ENCODE results near the gene PPM1E. TPM values are rescaled to one million over a fixed set of nuclear protein-coding genes. Genes with fewer than 3 reads are reported as not detected.

The PPM1E gene
- total RNA-seq = not detected

DNA sequence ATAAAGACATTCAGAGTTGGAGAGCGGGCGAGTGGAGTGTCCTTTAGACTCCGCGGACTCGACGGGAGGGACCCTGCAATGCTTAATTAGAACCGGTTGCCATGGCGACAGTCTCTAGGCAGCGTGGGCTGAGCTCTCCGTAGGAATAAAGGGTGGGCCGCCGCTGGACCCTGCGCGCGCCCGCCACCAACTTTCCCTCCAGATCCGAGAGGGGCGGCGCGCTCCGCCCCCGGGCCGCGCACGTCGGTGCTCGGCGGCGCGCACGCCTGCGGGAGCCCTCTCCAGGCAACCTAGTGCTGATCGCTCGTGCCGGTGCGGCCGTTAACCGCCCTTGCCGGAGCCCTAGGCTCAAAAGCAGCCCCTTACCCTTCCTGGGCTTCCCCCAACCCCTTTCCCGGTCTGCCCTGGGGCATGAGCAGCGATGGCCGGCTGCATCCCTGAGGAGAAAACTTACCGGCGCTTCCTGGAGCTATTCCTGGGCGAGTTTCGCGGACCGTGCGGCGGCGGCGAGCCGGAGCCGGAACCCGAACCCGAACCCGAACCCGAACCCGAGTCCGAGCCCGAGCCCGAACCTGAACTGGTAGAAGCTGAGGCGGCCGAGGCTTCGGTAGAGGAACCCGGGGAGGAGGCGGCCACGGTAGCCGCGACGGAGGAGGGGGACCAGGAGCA lies at the start of gene PPM1E:
PPM1E (plus strand) TSS at position 278 of the 669 bp plus-strand sequence.
- POLR2A ChIA-PET = interaction anchor here (2.3 kb wide), 1 partner anchor 124 kb away, joined by 9 read pairs; no protein-coding TSS in a partner anchor
- Mint-ChIP-seq H3K9me3 (ENCODE audit: insufficient read depth) (no peaks in the 10 kb centered on the region), H3K27me3 (ENCODE audit: low read depth) (peaks cover 59% of the 10 kb centered on the region), H3K27ac (no peak within 1 kb of the TSS), H3K36me3 (ENCODE audit: low read depth) (no peaks in the 10 kb centered on the region), H3K4me1 (ENCODE audit: low read depth) (peaks cover 10% of the 10 kb centered on the region), H3K4me3 (peak within 1 kb of the TSS; percentile 81)
- peak; percentile 83 for ATAC-seq
- CTCF ChIA-PET = interaction anchor here (0.7 kb wide), 1 partner anchor 168 kb away, joined by 3 read pairs; no protein-coding TSS in a partner anchor
- peak; percentile 55 for DNase-seq

- peak; percentile 49 for ATAC-seq
- H3K36me3 Mint-ChIP-seq (ENCODE audit: low read depth) = peaks cover 38% of the 10 kb centered on the region
- H3K4me3 Mint-ChIP-seq = no peak overlapping the region
Measured at GRCh38 chr17:58706351-58707140, 49.1 kb upstream of the PPM1E start.

DNA sequence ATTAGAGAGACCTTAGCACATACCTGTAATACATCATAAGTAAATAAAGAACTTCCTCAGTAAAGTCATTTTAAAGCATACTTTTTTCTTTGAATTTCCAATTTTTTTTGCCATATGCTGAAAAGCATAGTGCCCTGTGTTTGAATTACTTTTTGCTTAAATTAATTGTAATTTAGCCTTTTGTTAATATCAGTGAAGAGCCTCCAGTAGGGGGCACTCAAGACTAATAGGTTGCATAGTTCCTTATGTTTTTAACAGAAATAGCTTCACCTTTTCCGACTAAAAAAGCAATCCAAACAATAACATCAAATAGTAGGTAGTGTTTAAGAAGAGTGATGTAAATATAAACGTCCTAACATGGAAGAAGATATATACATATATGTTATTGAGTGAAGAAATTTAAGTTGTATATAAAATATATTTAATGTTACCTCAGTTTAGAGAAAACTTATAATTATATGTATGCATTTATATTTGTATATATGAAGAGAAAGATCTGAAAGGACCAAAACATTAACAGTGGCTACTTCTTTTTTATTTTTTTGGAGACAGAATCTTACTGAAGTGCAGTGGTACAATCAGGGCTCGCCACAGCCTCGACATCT lies 44.6 kb upstream of the PPM1E start:
- DNase-seq (peak; percentile 57), ATAC-seq (no peak)
- ChIA-PET POLR2A (interaction anchor here (0.6 to 1.6 kb wide), 3 partner anchors 18 to 79 kb away, joined by 3 to 6 read pairs (median 3); partner anchors contain the start of gene RAD51C), CTCF (interaction anchor here (0.6 to 3.5 kb wide), 11 partner anchors 8 to 349 kb away, joined by 3 to 36 read pairs (median 4); partner anchors contain the start of genes RAD51C and TEX14)
- peaks cover 15% of the 10 kb centered on the region for H3K4me1 Mint-ChIP-seq (ENCODE audit: low read depth)
- H3K27ac Mint-ChIP-seq = no peak overlapping the region
- H3K4me3 Mint-ChIP-seq = no peak overlapping the region
- H3K27me3 Mint-ChIP-seq (ENCODE audit: low read depth) = no peaks in the 10 kb centered on the region
- no peaks in the 10 kb centered on the region for H3K9me3 Mint-ChIP-seq (ENCODE audit: insufficient read depth)
- peaks cover 37% of the 10 kb centered on the region for H3K36me3 Mint-ChIP-seq (ENCODE audit: low read depth)

More at GRCh38 chr17:58706351-58707140, 49.1 kb upstream of the PPM1E start:
- no peak for DNase-seq
- Mint-ChIP-seq H3K27ac (peak overlapping the region; percentile 66), H3K4me1 (ENCODE audit: low read depth) (peaks cover 23% of the 10 kb centered on the region), H3K27me3 (ENCODE audit: low read depth) (no peaks in the 10 kb centered on the region), H3K9me3 (ENCODE audit: insufficient read depth) (no peaks in the 10 kb centered on the region)
- CTCF ChIA-PET = interaction anchor here (0.8 kb wide), 1 partner anchor 119 kb away, joined by 3 read pairs; no protein-coding TSS in a partner anchor
- POLR2A ChIA-PET = interaction anchor here (1.2 to 2.1 kb wide), 3 partner anchors 14 to 76 kb away, joined by 3 to 6 read pairs (median 4); no protein-coding TSS in a partner anchor

GRCh38 chr17:58722274-58722673 lies 33.4 kb upstream of the PPM1E start:
- Mint-ChIP-seq H3K4me1 (ENCODE audit: low read depth) (no peaks in the 10 kb centered on the region), H3K27me3 (ENCODE audit: low read depth) (no peaks in the 10 kb centered on the region), H3K27ac (no peak overlapping the region), H3K9me3 (ENCODE audit: insufficient read depth) (no peaks in the 10 kb centered on the region), H3K36me3 (ENCODE audit: low read depth) (peaks cover 24% of the 10 kb centered on the region), H3K4me3 (no peak overlapping the region)
- no peak for ATAC-seq
- POLR2A ChIA-PET = no interaction called here
- CTCF ChIA-PET = no interaction called here
- DNase-seq = no peak

DNA sequence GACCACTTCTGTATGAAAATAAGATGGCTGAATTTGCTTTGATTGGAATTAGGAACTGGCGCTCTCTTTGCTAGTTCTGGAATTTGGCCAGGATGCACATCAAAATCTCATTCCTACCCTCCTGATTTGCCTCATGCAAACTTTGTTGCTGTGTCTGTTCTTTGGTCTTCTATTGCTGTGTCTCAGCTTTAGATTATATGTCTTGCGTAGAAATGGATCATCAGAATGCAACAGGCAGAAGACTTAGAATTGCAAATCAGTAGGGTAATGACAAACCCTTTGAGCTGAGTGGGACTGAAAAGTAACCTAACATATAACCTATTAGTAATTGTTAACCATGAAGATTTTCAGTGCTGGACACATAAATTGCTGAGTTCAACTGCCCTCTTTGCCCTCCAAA lies 33.0 kb upstream of the PPM1E start:
- no peak for ATAC-seq
- DNase-seq = no peak
- ChIA-PET POLR2A (no interaction called here), CTCF (no interaction called here)
- Mint-ChIP-seq H3K4me1 (ENCODE audit: low read depth) (no peaks in the 10 kb centered on the region), H3K27ac (no peak overlapping the region), H3K27me3 (ENCODE audit: low read depth) (no peaks in the 10 kb centered on the region), H3K4me3 (no peak overlapping the region), H3K9me3 (ENCODE audit: insufficient read depth) (no peaks in the 10 kb centered on the region), H3K36me3 (ENCODE audit: low read depth) (peaks cover 24% of the 10 kb centered on the region)

DNA sequence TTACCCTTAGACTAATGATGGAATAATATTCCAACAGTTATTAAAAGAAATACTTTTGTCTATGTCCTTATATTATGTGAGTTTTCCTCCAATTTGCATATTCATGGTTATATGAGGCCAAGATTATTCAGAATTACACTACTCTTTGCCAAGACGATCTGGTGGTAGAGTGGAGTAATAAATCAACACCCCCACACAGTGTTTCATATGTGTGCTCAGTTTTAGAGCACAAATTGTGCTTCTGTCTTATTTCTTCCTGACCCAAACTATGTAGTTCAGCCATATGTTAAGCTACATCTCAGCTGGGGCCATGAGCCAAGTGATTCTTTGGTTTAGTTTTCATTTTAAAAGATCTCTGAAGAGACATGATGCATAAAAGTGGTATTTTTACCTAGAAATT lies 26.9 kb upstream of the PPM1E start:
- Mint-ChIP-seq H3K27ac (no peak overlapping the region), H3K36me3 (ENCODE audit: low read depth) (peaks cover 13% of the 10 kb centered on the region), H3K4me1 (ENCODE audit: low read depth) (peaks cover 3% of the 10 kb centered on the region), H3K9me3 (ENCODE audit: insufficient read depth) (no peaks in the 10 kb centered on the region), H3K27me3 (ENCODE audit: low read depth) (no peaks in the 10 kb centered on the region), H3K4me3 (no peak overlapping the region)
- ChIA-PET POLR2A (no interaction called here), CTCF (no interaction called here)
- DNase-seq (no peak), ATAC-seq (no peak)

DNA sequence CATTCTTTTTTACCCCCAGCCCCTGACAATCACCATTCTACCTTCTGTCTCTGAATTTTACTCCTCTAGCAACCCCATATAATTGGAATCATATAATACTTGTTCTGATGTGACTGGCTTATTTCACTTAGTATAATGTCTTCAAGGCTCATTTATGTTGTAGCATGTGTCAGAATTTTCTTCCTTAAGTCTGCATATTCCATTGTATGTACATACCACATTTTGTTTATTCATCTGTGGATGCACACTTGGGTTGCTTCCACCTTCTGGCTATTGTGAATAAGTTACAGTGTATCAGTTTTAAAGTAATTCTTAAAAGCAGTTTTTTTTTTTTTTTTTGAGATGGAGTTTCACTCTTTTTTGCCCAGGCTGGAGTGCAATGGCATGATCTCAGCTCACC lies 24.7 kb upstream of the PPM1E start:
- ATAC-seq = no peak
- H3K27ac Mint-ChIP-seq = no peak overlapping the region
- POLR2A ChIA-PET = no interaction called here
- no peaks in the 10 kb centered on the region for H3K9me3 Mint-ChIP-seq (ENCODE audit: insufficient read depth)
- CTCF ChIA-PET = interaction anchor here (1.0 kb wide), 1 partner anchor 20 kb away, joined by 4 read pairs; no protein-coding TSS in a partner anchor
- DNase-seq = no peak
- peaks cover 3% of the 10 kb centered on the region for H3K4me1 Mint-ChIP-seq (ENCODE audit: low read depth)
- H3K36me3 Mint-ChIP-seq (ENCODE audit: low read depth) = peaks cover 11% of the 10 kb centered on the region
- no peak overlapping the region for H3K4me3 Mint-ChIP-seq
- H3K27me3 Mint-ChIP-seq (ENCODE audit: low read depth) = no peaks in the 10 kb centered on the region

DNA sequence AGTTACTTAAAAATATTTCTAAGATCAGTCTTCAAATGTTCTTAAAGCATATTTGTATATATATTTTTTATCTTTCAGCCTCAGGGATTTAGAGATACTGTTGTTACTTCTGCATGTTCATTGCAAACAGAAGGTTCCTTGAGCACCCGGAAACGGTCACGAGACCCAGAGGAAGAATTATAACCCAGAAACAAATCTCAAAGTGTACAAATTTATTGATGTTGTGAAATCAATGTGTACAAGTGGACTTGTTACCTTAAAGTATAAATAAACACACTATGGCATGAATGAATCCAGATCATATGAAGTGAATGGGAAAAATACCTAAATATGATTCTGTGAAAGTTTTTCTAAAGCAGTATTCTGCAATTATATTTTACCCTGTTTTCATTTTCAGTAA lies 21.6 kb upstream of the PPM1E start:
- ChIA-PET CTCF (no interaction called here), POLR2A (interaction anchor here (0.7 kb wide), 1 partner anchor 10 kb away, joined by 4 read pairs; no protein-coding TSS in a partner anchor)
- H3K4me3 Mint-ChIP-seq = no peak overlapping the region
- H3K27ac Mint-ChIP-seq = no peak overlapping the region
- ATAC-seq = no peak
- H3K27me3 Mint-ChIP-seq (ENCODE audit: low read depth) = no peaks in the 10 kb centered on the region
- H3K4me1 Mint-ChIP-seq (ENCODE audit: low read depth) = no peaks in the 10 kb centered on the region
- no peaks in the 10 kb centered on the region for H3K9me3 Mint-ChIP-seq (ENCODE audit: insufficient read depth)
- DNase-seq = no peak
- H3K36me3 Mint-ChIP-seq (ENCODE audit: low read depth) = peaks cover 6% of the 10 kb centered on the region

GRCh38 chr17:58734811-58735210 lies 20.8 kb upstream of the PPM1E start:
- Mint-ChIP-seq H3K9me3 (ENCODE audit: insufficient read depth) (no peaks in the 10 kb centered on the region), H3K4me1 (ENCODE audit: low read depth) (no peaks in the 10 kb centered on the region), H3K27ac (no peak overlapping the region), H3K27me3 (ENCODE audit: low read depth) (no peaks in the 10 kb centered on the region), H3K36me3 (ENCODE audit: low read depth) (peaks cover 6% of the 10 kb centered on the region), H3K4me3 (no peak overlapping the region)
- no peak for DNase-seq
- POLR2A ChIA-PET = interaction anchor here (0.8 to 1.2 kb wide), 2 partner anchors 103 to 135 kb away, joined by 3 to 5 read pairs; no protein-coding TSS in a partner anchor
- ATAC-seq = no peak
- CTCF ChIA-PET = no interaction called here

- Mint-ChIP-seq H3K27ac (no peak overlapping the region), H3K4me1 (ENCODE audit: low read depth) (no peaks in the 10 kb centered on the region), H3K9me3 (ENCODE audit: insufficient read depth) (no peaks in the 10 kb centered on the region), H3K27me3 (ENCODE audit: low read depth) (no peaks in the 10 kb centered on the region), H3K36me3 (ENCODE audit: low read depth) (no peaks in the 10 kb centered on the region), H3K4me3 (no peak overlapping the region)
- DNase-seq (no peak), ATAC-seq (no peak)
- ChIA-PET CTCF (no interaction called here), POLR2A (no interaction called here)
Measured at GRCh38 chr17:58741121-58741625, 14.5 kb upstream of the PPM1E start.

- H3K27ac Mint-ChIP-seq = no peak overlapping the region
Measured at GRCh38 chr17:58747674-58748073, 8.0 kb upstream of the PPM1E start.

More at GRCh38 chr17:58747674-58748073, 8.0 kb upstream of the PPM1E start:
- POLR2A ChIA-PET = no interaction called here
- Mint-ChIP-seq H3K9me3 (ENCODE audit: insufficient read depth) (no peaks in the 10 kb centered on the region), H3K27me3 (ENCODE audit: low read depth) (peaks cover 18% of the 10 kb centered on the region), H3K4me3 (no peak overlapping the region), H3K36me3 (ENCODE audit: low read depth) (no peaks in the 10 kb centered on the region), H3K4me1 (ENCODE audit: low read depth) (no peaks in the 10 kb centered on the region)
- DNase-seq (no peak), ATAC-seq (no peak)
- CTCF ChIA-PET = interaction anchor here (1.0 kb wide), 1 partner anchor 10 kb away, joined by 3 read pairs; no protein-coding TSS in a partner anchor

Data from activated CD8-positive, alpha-beta T cell treated with anti-CD3 and anti-CD28 coated beads, Interleukin-2, amount 10 ng/mL, durations not matched to agents 7 days and 5 days (primary cell).